ENCODE results near the gene TEAD2.

GRCh38 chr19:49390929-49391359 is 28.7 kb upstream of the TEAD2 start:
- TF ChIP-seq GATA3 (IDR thresholded peaks at IDR 0.05; ENCODE audit: low read depth, low read length) (no peak), GATA2 (IDR thresholded peaks at IDR 0.05; ENCODE audit: low read depth, low read length) (no peak)
